ENCODE results near the gene UCHL5.
"Not testable (repeated sequence)": the region's sequence is repeated elsewhere in the genome, so short reads cannot be mapped to it uniquely, and the experiment has no call there.

The UCHL5 gene

GRCh38 chr1:193009501-193009900 is 49.7 kb downstream of the UCHL5 start:
- no peak for DNase-seq

- no peak for DNase-seq
Observed at GRCh38 chr1:193005785-193006184, 53.4 kb downstream of the UCHL5 start.

DNA sequence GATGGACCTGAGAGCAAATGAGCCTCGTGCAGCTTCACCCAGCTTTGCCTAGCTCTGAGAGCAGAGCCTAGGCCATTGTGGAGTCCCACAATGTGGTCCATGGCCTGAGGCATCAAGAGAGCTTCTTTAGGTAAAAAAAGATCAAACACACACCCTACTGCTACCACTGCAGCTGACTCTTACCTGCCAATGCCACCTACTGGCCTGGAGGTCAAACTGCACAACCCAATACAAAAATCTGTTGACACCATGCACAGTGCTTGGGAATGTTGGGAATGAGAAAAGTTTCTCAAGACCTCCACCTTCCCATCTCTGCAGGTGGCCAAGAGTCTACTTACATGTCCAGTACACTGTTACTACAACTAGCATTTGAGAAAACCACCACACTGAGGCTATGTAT is 60.6 kb downstream of the UCHL5 start:
- DNase-seq: no peak

GRCh38 chr1:192994141-192994540 is 65.0 kb downstream of the UCHL5 start:
- no peak for DNase-seq

- no peak for DNase-seq
Observed at GRCh38 chr1:192993426-192994085, 65.6 kb downstream of the UCHL5 start.

GRCh38 chr1:192986748-192987334 is 72.3 kb downstream of the UCHL5 start:
- DNase-seq: not testable (repeated sequence)

GRCh38 chr1:192986110-192986747 is 72.9 kb downstream of the UCHL5 start:
- DNase-seq: no peak

- no peak for DNase-seq
Observed at GRCh38 chr1:192984080-192984479, 75.1 kb downstream of the UCHL5 start.

- no peak for DNase-seq
Observed at GRCh38 chr1:192983349-192983980, 75.7 kb downstream of the UCHL5 start.

GRCh38 chr1:192980856-192981255 is 78.3 kb downstream of the UCHL5 start:
- DNase-seq: no peak

- DNase-seq: not testable (repeated sequence)
Observed at GRCh38 chr1:192980334-192980733, 78.8 kb downstream of the UCHL5 start.

DNA sequence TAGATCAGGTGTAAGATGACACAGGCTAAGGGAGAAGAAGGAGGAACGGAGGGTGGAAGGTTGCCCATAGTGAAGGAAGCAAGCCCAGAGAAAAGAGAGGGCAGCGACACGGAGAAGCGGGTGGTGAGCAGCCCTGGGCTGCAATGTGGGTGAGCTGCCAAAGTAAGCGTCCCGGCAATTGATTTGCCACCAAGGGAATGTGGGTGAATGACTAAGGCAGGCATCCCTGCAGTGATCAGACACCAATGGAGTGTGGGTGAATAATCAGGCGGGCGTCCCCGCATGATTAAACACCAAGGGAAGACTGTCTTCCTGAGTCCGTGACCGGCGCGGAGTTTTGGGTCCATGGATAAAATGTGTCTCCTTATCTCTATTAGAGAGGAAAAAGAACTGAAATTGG is 79.6 kb downstream of the UCHL5 start:
- no peak for DNase-seq

- DNase-seq: no peak
Observed at GRCh38 chr1:192978195-192978710, 80.9 kb downstream of the UCHL5 start.

DNA sequence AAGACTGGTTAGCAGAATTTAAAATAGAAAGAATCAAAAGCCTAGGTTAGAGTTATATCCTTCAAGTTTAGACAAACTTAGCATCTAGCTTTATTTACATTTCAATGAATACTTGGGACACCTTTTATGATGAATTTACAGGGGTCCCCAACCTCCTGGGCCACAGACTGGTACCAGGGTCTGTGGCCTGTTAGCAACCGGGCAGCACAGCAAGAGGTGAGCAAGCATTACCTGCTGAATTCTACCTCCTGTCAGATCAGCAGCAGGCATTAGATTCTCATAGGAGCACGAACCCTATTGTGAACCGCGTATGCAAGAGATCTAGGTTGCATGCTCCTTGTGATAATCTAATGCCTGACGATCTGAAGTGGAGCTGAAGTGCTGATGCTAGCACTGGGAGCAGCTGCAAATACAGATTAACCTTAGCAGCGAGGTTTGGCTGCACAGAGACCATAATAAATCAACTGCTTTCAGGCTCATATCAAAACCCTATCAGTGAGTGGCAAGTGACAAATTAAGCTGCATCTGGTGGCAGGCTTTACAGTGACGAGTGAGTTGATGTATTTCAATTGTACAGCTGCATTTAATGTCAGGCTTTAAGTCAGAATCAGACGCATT is 82.0 kb downstream of the UCHL5 start:
- DNase-seq: no peak

- DNase-seq: no peak
Observed at GRCh38 chr1:192976576-192976975, 82.6 kb downstream of the UCHL5 start.

- DNase-seq: no peak
Observed at GRCh38 chr1:192974701-192975100, 84.5 kb downstream of the UCHL5 start.

GRCh38 chr1:192973988-192974387 is 85.2 kb downstream of the UCHL5 start:
- DNase-seq: no peak

GRCh38 chr1:192973202-192973601 is 86.0 kb downstream of the UCHL5 start:
- no peak for DNase-seq

- no peak for DNase-seq
Observed at GRCh38 chr1:192969091-192969490, 90.1 kb downstream of the UCHL5 start.

GRCh38 chr1:192968323-192968722 is 90.8 kb downstream of the UCHL5 start:
- DNase-seq: no peak

GRCh38 chr1:192967901-192968300 is 91.3 kb downstream of the UCHL5 start:
- no peak for DNase-seq

GRCh38 chr1:192967211-192967877 is 91.8 kb downstream of the UCHL5 start:
- DNase-seq: no peak

DNA sequence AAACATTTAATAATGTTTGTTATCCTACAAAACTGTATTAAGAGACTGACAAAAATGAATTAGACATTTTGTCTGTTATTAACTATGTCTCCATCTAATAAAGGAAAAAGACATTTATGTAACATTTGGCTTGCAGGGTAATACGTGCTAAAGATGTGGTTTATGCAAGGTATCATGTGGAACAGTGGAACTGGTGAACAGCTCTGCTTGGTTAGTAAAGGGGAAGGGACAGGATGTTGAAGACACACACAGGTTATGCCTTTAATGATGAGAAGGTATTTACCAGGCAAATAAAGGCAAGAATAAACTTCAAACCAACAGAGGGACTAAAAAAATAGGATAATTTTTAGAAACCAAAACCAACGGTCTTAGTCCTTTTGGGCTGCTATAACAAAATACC is 93.1 kb downstream of the UCHL5 start:
- DNase-seq: no peak

Data from central memory CD4-positive, alpha-beta T cell (primary cell).